Heart left ventricle (tissue), 16 donors: ENCODE data around the gene RPL6. TPM values are rescaled to one million over a fixed set of nuclear protein-coding genes. Genes with fewer than 3 reads are reported as not detected.
A peak's percentile ranks its signal among the peaks of the same experiment; 100 is the strongest.

Source experiments
- ATAC-seq, 4 donors: fragments of 200-7000 bp; cut with Tn5 transposase; one replicate each; pipeline ENCODE4 v1.9.1; 2020 to 2022; ENCODE audit warnings: moderate library complexity in 4 of 4, mild to moderate bottlenecking in 3 of 4, moderate number of reproducible peaks in 1 of 4
- DNase-seq, 5 donors: peaks; one replicate each; pipeline ENCODE4 v3.0.0-alpha.2; 2020
- H3K27ac ChIP-seq, 12 donors: fragments of 200-600 bp; sonication (generic) in 4 of 12; one replicate each; pipeline versions ENCODE4 v1.5.0 to v1.8.0; 2016 to 2022; ENCODE audit warnings: mild to moderate bottlenecking in 2 of 12
- H3K27me3 ChIP-seq, 9 donors: fragments of 200-600 bp; sonication (generic) in 2 of 9; one replicate each; pipeline versions ENCODE4 v1.5.1 to v1.8.0; 2016 to 2022; ENCODE audit warnings: mild to moderate bottlenecking in 3 of 9
- H3K36me3 ChIP-seq, 9 donors: fragments of 200-600 bp; sonication (generic) in 2 of 9; one replicate each; pipeline versions ENCODE4 v1.5.0 to v1.8.0; 2018 to 2022; ENCODE audit warnings: mild to moderate bottlenecking in 2 of 9
- H3K4me1 ChIP-seq, 12 donors: fragments of 200-600 bp; sonication (generic) in 4 of 12; one replicate each; pipeline versions ENCODE4 v1.5.0 to v1.8.0; 2016 to 2022; ENCODE audit warnings: mild to moderate bottlenecking in 3 of 12
- H3K4me3 ChIP-seq, 12 donors: fragments of 200-600 bp; sonication (generic) in 4 of 12; one replicate each; pipeline versions ENCODE4 v1.5.0 to v1.8.0; 2017 to 2022; ENCODE audit warnings: mild to moderate bottlenecking in 9 of 12, moderate library complexity in 4 of 12
- H3K9me3 ChIP-seq, 12 donors: fragments of 200-600 bp; sonication (generic) in 4 of 12; one replicate each; pipeline versions ENCODE4 v1.5.0 to v1.8.0; 2016 to 2022; ENCODE audit warnings: mild to moderate bottlenecking in 1 of 12
- CTCF ChIP-seq, 12 donors: fragments of 200-600 bp; sonication (generic) in 4 of 12; IDR thresholded peaks; one replicate each; pipeline versions ENCODE4 v1.5.0 to v1.8.0; 2018 to 2022; ENCODE audit warnings: antibody characterized with exemption in 12 of 12, mild to moderate bottlenecking in 5 of 12
- POLR2A ChIP-seq, 2 donors: fragments of 450-650 bp; IDR thresholded peaks; one replicate each; pipeline ENCODE4 v1.6.1; 2017; ENCODE audit warnings: antibody characterized with exemption in 2 of 2, mild to moderate bottlenecking in 2 of 2, moderate library complexity in 2 of 2
- WGBS, 4 donors: extraction: QIAGEN DNeasy Blood & Tissue Kit in 2 of 4; methylation state at CpG; one replicate each; pipeline versions ENCODE4 v1.1.5 to v1.1.7; 2013 to 2018; 5-methylcytosine and 5-hydroxymethylcytosine counted together
- intact Hi-C, 10 donors: fragments of 100-400 bp; cut with DNase I; formaldehyde crosslinking; loops; one replicate each; pipeline versions ENCODE4 v1.11.1 to v1.14.2; 2022
- polyA plus RNA-seq, 2 donors: library from polyadenylated mRNA; stranded (reverse); fragments of 200-250 nt; gene quantifications; one replicate each; pipeline ENCODE4 v1.2.3, GENCODE V29; 2013
- total RNA-seq, 9 donors: library from RNA; depleted of rRNA in 2 of 9; stranded (reverse); fragments of >200 nt in 2 of 9; fragmentation: NEBNext Ultra II Directional in 3 of 9; extraction: Animal tissue kit (Norgen Biotek cat#: 25700) in 3 of 9; gene quantifications; one replicate each; pipeline versions ENCODE4 v1.1.0 to v1.2.4, GENCODE V29; 2016 to 2023
- donor health status: ischemic (EF 13 %, LVEDD 7.1; RV severe dilation, severe dysfunction).
- donor health status: healthy with polysubstance abuse.
- donor health status: DM: no; HTN: yes; CAD: no.
- donor health status: DM: no; HTN: no; CAD: no.
- donor health status: ischemic (EF 25% LVEDD 6.9; RV normal size, moderate dysfunction).
- donor health status: ischemic (EF 25% LVEDD 5.7; RV mildly dilated, moderate dysfunction).
- donor health status: healthy.
- donor health status: DM: yes; HTN: yes; CAD: no.
- donor health status: ischemic (EF 35%, LVEDD 5.7; RV mildly dilated, moderate dysfunction).
- donor health status: nonischemic (EF 11% LVEDD 7.7; RV severe dilation, severe dysfunction).
- donor health status: DM: yes; HTN: yes; CAD: no.
- donor health status: PGD.
- donor health status: ischemic (EF 29% LVEDD 5.4; RV normal size, mild dysfunction).
- donor health status: nonischemic (EF 23%, LVEDD 6.1; RV moderate dilation, normal function).

RPL6 gene
- total and polyA plus RNA-seq, 11 donors = 572 to 1,760 (median 753) TPM

GRCh38 chr12:112389228-112389627, 20.2 kb downstream of the RPL6 start:
- no peaks in the 10 kb centered on the region for H3K36me3 ChIP-seq
- ATAC-seq = no peak
- H3K27me3 ChIP-seq = no peaks in the 10 kb centered on the region
- H3K9me3 ChIP-seq = no peaks in the 10 kb centered on the region
- no peak for DNase-seq
- intact Hi-C loops = loop anchor here (5.0 to 10.0 kb wide), 8 partner anchors 94 to 444 kb away; no protein-coding TSS in a partner anchor
- no peak overlapping the region for H3K27ac ChIP-seq
- no peak overlapping the region for H3K4me3 ChIP-seq
- TF ChIP-seq POLR2A (IDR thresholded peaks at IDR 0.05) (no peak), CTCF (IDR thresholded peaks at IDR 0.05) (no peak)
- peaks cover 0 to 9% (median 0%) of the 10 kb centered on the region in 12 donors for H3K4me1 ChIP-seq
- 84 to 89% (median 86%) methylated on average over 4 of the region's 4 CpGs for WGBS, 4 donors

GRCh38 chr12:112386726-112387125, 22.7 kb downstream of the RPL6 start:
- no peaks in the 10 kb centered on the region for H3K36me3 ChIP-seq
- TF ChIP-seq CTCF (IDR thresholded peaks at IDR 0.05) = no peak
- no peak for TF ChIP-seq POLR2A (IDR thresholded peaks at IDR 0.05)
- H3K27me3 ChIP-seq = no peaks in the 10 kb centered on the region
- no peak overlapping the region for H3K4me3 ChIP-seq
- WGBS, 4 donors = 48 to 61% (median 51%) methylated on average over 3 of the region's 3 CpGs
- no peaks in the 10 kb centered on the region for H3K9me3 ChIP-seq
- intact Hi-C loops = loop anchor here (1.0 to 10.0 kb wide), 10 partner anchors 92 to 442 kb away; no protein-coding TSS in a partner anchor
- peaks cover 0 to 14% (median 3%) of the 10 kb centered on the region in 12 donors for H3K4me1 ChIP-seq
- no peak for ATAC-seq
- H3K27ac ChIP-seq = no peak overlapping the region
- DNase-seq = peak in 2 of 5 donors; percentile 45 to 51

GRCh38 chr12:112382866-112383265, 26.5 kb downstream of the RPL6 start:
- ATAC-seq = no peak
- intact Hi-C loops = loop anchor here in 9 of 10 donors (2.0 to 10.0 kb wide), 8 partner anchors 26 to 438 kb away; partner anchors contain the start of gene RPL6 (in 1 of the 9)

GRCh38 chr12:112381883-112382796, 27.3 kb downstream of the RPL6 start, which contains the start of gene HECTD4:
TSS of gene HECTD4 (minus strand) at chr12:112382431. CDS start at chr12:112382128, 303 bp downstream.
- 1 to 34% (median 3%) methylated on average over 23 to 106 of the region's 106 CpGs for WGBS, 4 donors
- peak; percentile 20 to 89 for TF ChIP-seq POLR2A (IDR thresholded peaks at IDR 0.05)
- TF ChIP-seq CTCF (IDR thresholded peaks at IDR 0.05) = no peak
- intact Hi-C loops = loop anchor here in 9 of 10 donors (2.0 to 10.0 kb wide), 8 partner anchors 27 to 437 kb away; partner anchors contain the start of gene RPL6 (in 1 of the 9)

More at GRCh38 chr12:112382866-112383265, 26.5 kb downstream of the RPL6 start:
- no peaks in the 10 kb centered on the region for H3K9me3 ChIP-seq
- H3K27ac ChIP-seq = peak overlapping the region in 11 of 12 donors; percentile 62 to 94 (median 86)
- TF ChIP-seq POLR2A (IDR thresholded peaks at IDR 0.05) = no peak
- H3K4me1 ChIP-seq = peaks cover 0 to 29% (median 12%) of the 10 kb centered on the region in 12 donors
- no peaks in the 10 kb centered on the region for H3K36me3 ChIP-seq
- DNase-seq = no peak
- no peaks in the 10 kb centered on the region for H3K27me3 ChIP-seq
- 92 to 95% (median 93%) methylated on average over 11 of the region's 11 CpGs for WGBS, 4 donors
- H3K4me3 ChIP-seq = peak overlapping the region in 11 of 12 donors; percentile 72 to 100 (median 93)

More at GRCh38 chr12:112381883-112382796, 27.3 kb downstream of the RPL6 start, which contains the start of gene HECTD4:
- H3K27ac ChIP-seq = peak within 1 kb of the TSS; percentile 39 to 94 (median 86)
- ATAC-seq (peak; percentile 98 to 100 (median 99)), DNase-seq (peak; percentile 96 to 99 (median 97))
- peak within 1 kb of the TSS; percentile 72 to 100 (median 94) for H3K4me3 ChIP-seq
- H3K27me3 ChIP-seq = no peaks in the 10 kb centered on the region
- H3K9me3 ChIP-seq = no peaks in the 10 kb centered on the region
- no peaks in the 10 kb centered on the region for H3K36me3 ChIP-seq
- H3K4me1 ChIP-seq = peaks cover 0 to 29% (median 12%) of the 10 kb centered on the region in 12 donors
